Measurements from ENCODE around the gene LRP1-AS. TPM values are rescaled to one million over a fixed set of nuclear protein-coding genes. Genes with fewer than 3 reads are reported as not detected.
A peak's percentile ranks its signal among the peaks of the same experiment; 100 is the strongest.

LRP1-AS gene
- total and polyA plus RNA-seq, 2 experiments from 2014 or later, result not detected

- no peaks in the 10 kb centered on the region for H3K4me1 ChIP-seq (ENCODE audit: low read depth)
- DNase-seq (ENCODE audit: low read depth in 1 of 2, low spot score in 1 of 2), result no peak
- H3K36me3 ChIP-seq, result peaks cover 44% of the 10 kb centered on the region
- H3K27me3 ChIP-seq, result no peaks in the 10 kb centered on the region
- H3K27ac ChIP-seq, result no peak overlapping the region
- no peaks in the 10 kb centered on the region for H3K9me3 ChIP-seq (ENCODE audit: low read depth)
- TF ChIP-seq, protein P1, sequence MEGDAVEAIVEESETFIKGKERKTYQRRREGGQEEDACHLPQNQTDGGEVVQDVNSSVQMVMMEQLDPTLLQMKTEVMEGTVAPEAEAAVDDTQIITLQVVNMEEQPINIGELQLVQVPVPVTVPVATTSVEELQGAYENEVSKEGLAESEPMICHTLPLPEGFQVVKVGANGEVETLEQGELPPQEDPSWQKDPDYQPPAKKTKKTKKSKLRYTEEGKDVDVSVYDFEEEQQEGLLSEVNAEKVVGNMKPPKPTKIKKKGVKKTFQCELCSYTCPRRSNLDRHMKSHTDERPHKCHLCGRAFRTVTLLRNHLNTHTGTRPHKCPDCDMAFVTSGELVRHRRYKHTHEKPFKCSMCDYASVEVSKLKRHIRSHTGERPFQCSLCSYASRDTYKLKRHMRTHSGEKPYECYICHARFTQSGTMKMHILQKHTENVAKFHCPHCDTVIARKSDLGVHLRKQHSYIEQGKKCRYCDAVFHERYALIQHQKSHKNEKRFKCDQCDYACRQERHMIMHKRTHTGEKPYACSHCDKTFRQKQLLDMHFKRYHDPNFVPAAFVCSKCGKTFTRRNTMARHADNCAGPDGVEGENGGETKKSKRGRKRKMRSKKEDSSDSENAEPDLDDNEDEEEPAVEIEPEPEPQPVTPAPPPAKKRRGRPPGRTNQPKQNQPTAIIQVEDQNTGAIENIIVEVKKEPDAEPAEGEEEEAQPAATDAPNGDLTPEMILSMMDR (IDR thresholded peaks at IDR 0.05; ENCODE audit: low read depth, low read length), result no peak
- H3K4me3 ChIP-seq, result no peak overlapping the region
Observed at GRCh38 chr12:57183939-57184725, 36.7 kb upstream of the LRP1-AS start.

DNA sequence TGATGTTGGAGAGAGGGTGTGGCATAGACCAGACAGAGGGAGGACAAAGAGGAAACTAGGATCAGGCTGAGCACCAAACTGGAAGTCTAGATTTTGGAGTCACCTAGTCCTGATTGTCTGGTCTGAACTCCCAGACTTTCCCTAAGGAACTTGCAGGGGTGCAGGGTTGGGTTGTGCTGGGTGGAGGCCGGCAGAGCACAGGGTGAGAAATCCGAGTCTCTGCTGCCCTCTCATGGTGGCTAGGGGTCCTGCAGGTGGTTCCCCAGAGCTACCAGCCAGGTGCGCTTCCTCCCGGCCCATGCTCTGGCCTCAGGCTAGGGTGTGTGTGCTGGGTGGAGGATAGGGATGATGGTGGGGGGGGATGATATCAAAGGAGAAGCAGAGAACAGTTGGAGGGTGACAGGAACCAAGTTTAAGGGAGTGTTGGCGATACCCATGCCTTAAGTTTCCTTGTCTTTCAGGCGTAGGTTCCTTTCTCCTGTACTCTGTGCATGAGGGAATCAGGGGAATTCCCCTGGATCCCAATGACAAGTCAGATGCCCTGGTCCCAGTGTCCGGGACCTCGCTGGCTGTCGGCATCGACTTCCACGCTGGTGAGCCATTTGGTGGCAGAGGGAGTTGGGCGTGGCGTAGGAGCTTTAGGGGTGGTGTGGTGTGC is 35.6 kb upstream of the LRP1-AS start:
- TF ChIP-seq, protein P1 (IDR thresholded peaks at IDR 0.05; ENCODE audit: low read depth, low read length), result peak; percentile 86
- DNase-seq (ENCODE audit: low read depth in 1 of 2, low spot score in 1 of 2), result peak; percentile 69 to 76
- Histone ChIP-seq H3K27me3 (no peaks in the 10 kb centered on the region), H3K9me3 (ENCODE audit: low read depth) (no peaks in the 10 kb centered on the region), H3K4me1 (ENCODE audit: low read depth) (no peaks in the 10 kb centered on the region), H3K36me3 (peaks cover 36% of the 10 kb centered on the region), H3K27ac (no peak overlapping the region), H3K4me3 (no peak overlapping the region)

GRCh38 chr12:57181561-57182155 is 34.2 kb upstream of the LRP1-AS start:
- Histone ChIP-seq H3K4me1 (ENCODE audit: low read depth) (no peaks in the 10 kb centered on the region), H3K9me3 (ENCODE audit: low read depth) (no peaks in the 10 kb centered on the region), H3K27me3 (no peaks in the 10 kb centered on the region), H3K36me3 (peaks cover 40% of the 10 kb centered on the region), H3K4me3 (no peak overlapping the region), H3K27ac (no peak overlapping the region)
- DNase-seq (ENCODE audit: low read depth in 1 of 2, low spot score in 1 of 2), result no peak
- TF ChIP-seq, protein P1 (IDR thresholded peaks at IDR 0.05; ENCODE audit: low read depth, low read length), result no peak

- H3K27me3 ChIP-seq, result no peaks in the 10 kb centered on the region
- no peaks in the 10 kb centered on the region for H3K4me1 ChIP-seq (ENCODE audit: low read depth)
- no peak overlapping the region for H3K27ac ChIP-seq
- no peaks in the 10 kb centered on the region for H3K9me3 ChIP-seq (ENCODE audit: low read depth)
- TF ChIP-seq, protein P1 (IDR thresholded peaks at IDR 0.05; ENCODE audit: low read depth, low read length), result no peak
- no peak overlapping the region for H3K4me3 ChIP-seq
- DNase-seq (ENCODE audit: low read depth in 1 of 2, low spot score in 1 of 2), result no peak
- peaks cover 45% of the 10 kb centered on the region for H3K36me3 ChIP-seq
Observed at GRCh38 chr12:57181072-57181471, 33.7 kb upstream of the LRP1-AS start.

DNA sequence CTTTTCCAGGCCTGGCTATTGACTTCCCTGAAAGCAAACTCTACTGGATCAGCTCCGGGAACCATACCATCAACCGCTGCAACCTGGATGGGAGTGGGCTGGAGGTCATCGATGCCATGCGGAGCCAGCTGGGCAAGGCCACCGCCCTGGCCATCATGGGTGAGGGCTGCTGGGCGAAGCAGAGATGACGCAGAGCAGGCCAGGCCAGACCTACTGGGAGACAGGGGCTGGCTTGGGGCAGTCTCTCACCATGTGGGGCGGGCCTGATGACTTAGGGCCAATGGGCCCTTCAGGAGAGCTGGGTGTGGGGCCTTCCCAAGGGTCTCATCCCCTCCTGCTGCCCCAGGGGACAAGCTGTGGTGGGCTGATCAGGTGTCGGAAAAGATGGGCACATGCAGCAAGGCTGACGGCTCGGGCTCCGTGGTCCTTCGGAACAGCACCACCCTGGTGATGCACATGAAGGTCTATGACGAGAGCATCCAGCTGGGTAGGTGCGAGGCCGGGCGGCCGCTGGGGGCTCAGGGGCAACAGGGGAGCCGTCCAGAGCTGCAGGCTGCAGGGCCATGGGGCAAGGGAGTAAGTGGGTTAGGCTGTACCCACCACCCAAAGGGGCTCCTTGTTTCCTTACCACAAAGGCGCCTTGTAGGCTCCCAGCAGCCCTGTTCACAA is 33.0 kb upstream of the LRP1-AS start:
- DNase-seq (ENCODE audit: low read depth in 1 of 2, low spot score in 1 of 2), result no peak
- Histone ChIP-seq H3K4me1 (ENCODE audit: low read depth) (no peaks in the 10 kb centered on the region), H3K4me3 (no peak overlapping the region), H3K36me3 (peaks cover 47% of the 10 kb centered on the region), H3K27ac (no peak overlapping the region), H3K9me3 (ENCODE audit: low read depth) (no peaks in the 10 kb centered on the region), H3K27me3 (no peaks in the 10 kb centered on the region)
- TF ChIP-seq, protein P1 (IDR thresholded peaks at IDR 0.05; ENCODE audit: low read depth, low read length), result no peak
